HEK293 (cell line): Measurements from ENCODE around the gene THSD7A.

Source experiments
- CTCF ChIP-seq: fragments of 450-650 bp; formaldehyde crosslinking; IDR thresholded peaks from 2 replicates; pipeline ENCODE4 v1.5.1; 2016; ENCODE audit warnings: missing biosample characterization, missing genetic modification characterization
- SCRT2 ChIP-seq: fragments of 450-650 bp; formaldehyde crosslinking; IDR thresholded peaks from 2 replicates; pipeline ENCODE4 v1.5.1; 2016; ENCODE audit warnings: missing biosample characterization, missing genetic modification characterization
- YY1 ChIP-seq: fragments of 450-650 bp; formaldehyde crosslinking; IDR thresholded peaks from 2 replicates; pipeline ENCODE4 v1.5.1; 2018; ENCODE audit warnings: missing biosample characterization, missing genetic modification characterization

GRCh38 chr7:11642276-11642675, 189.7 kb downstream of the THSD7A start:
- TF ChIP-seq YY1 (tag by site-specific recombination) (no peak), SCRT2 (tag by site-specific recombination) (no peak), CTCF (tag by site-specific recombination) (no peak)
